CD14-positive monocyte (primary cell): ENCODE results near the gene RASSF7. TPM values are rescaled to one million over a fixed set of nuclear protein-coding genes. Genes with fewer than 3 reads are reported as not detected.

Source experiments
- DNase-seq, 3 donors: peaks; one replicate each; pipeline ENCODE4 v3.0.0-alpha.2; 2011 to 2022
- H2AFZ ChIP-seq: 2 replicates; pipeline ENCODE4 v1.6.0; 2012; ENCODE audit warnings: mild to moderate bottlenecking, low read depth, low read length, inconsistent platforms; ENCODE audit not compliant: insufficient read depth, poor library complexity, severe bottlenecking
- H3K27ac ChIP-seq, 2 donors: 1 replicate in 1 of 2; 2 replicates in 1 of 2; pipeline ENCODE4 v1.5.1; 2012 to 2013; ENCODE audit warnings: low read length in 2 of 2, control low read depth in 1 of 2, inconsistent platforms in 1 of 2, low read depth in 1 of 2, mild to moderate bottlenecking in 1 of 2
- H3K27me3 ChIP-seq, 2 donors: one replicate each; pipeline versions ENCODE4 v1.6.0 to v1.6.1; 2011 to 2013; ENCODE audit warnings: low read length in 2 of 2; ENCODE audit not compliant: control insufficient read depth in 2 of 2, insufficient read depth in 2 of 2
- H3K36me3 ChIP-seq, 2 donors: replicated peaks in 1 of 2; 1 replicate in 1 of 2; 2 replicates in 1 of 2; pipeline versions ENCODE4 v1.5.1 to v1.6.1; 2012 to 2013; ENCODE audit warnings: low read length in 2 of 2, control low read depth in 1 of 2, inconsistent platforms in 1 of 2, mild to moderate bottlenecking in 1 of 2; ENCODE audit not compliant: insufficient read depth in 2 of 2, control insufficient read depth in 1 of 2
- H3K4me1 ChIP-seq, 2 donors: 1 replicate in 1 of 2; 2 replicates in 1 of 2; pipeline versions ENCODE4 v1.5.1 to v1.6.1; 2012 to 2013; ENCODE audit warnings: low read length in 2 of 2, control low read depth in 1 of 2, inconsistent platforms in 1 of 2, mild to moderate bottlenecking in 1 of 2, moderate library complexity in 1 of 2; ENCODE audit not compliant: insufficient read depth in 2 of 2, control insufficient read depth in 1 of 2
- H3K4me2 ChIP-seq: replicated peaks from 2 replicates; pipeline ENCODE3; 2012; ENCODE audit warnings: low read length, moderate library complexity, mild to moderate bottlenecking; ENCODE audit not compliant: poor library complexity, severe bottlenecking; ENCODE audit errors: extremely low read depth
- H3K4me3 ChIP-seq, 3 experiments: fragments of 200-600 bp in 1 of 3; sonication (generic) in 1 of 3; replicated peaks in 1 of 3; 1 replicate in 2 of 3; 2 replicates in 1 of 3; pipeline ENCODE4 v1.5.1; 2011 to 2013; ENCODE audit warnings: low read length in 3 of 3, mild to moderate bottlenecking in 3 of 3, control low read depth in 2 of 3, low read depth in 2 of 3, inconsistent platforms in 1 of 3, moderate library complexity in 1 of 3
- H3K79me2 ChIP-seq: 2 replicates; pipeline ENCODE4 v1.6.0; 2012; ENCODE audit warnings: mild to moderate bottlenecking, control low read depth, inconsistent platforms, low read length, moderate library complexity; ENCODE audit not compliant: insufficient read depth
- H3K9ac ChIP-seq: 2 replicates; pipeline ENCODE4 v1.6.0; 2017; ENCODE audit warnings: low read length, mild to moderate bottlenecking; ENCODE audit not compliant: insufficient read depth, poor library complexity, severe bottlenecking
- H3K9me3 ChIP-seq, 2 donors: replicated peaks in 1 of 2; 1 replicate in 1 of 2; 2 replicates in 1 of 2; pipeline versions ENCODE4 v1.5.1 to v1.6.1; 2012 to 2013; ENCODE audit warnings: low read length in 2 of 2, control low read depth in 1 of 2; ENCODE audit not compliant: control insufficient read depth in 1 of 2, insufficient read depth in 1 of 2
- H4K20me1 ChIP-seq: 2 replicates; pipeline ENCODE4 v1.6.0; 2012; ENCODE audit warnings: mild to moderate bottlenecking, low read length, control low read depth, moderate library complexity; ENCODE audit not compliant: insufficient read depth
- H3K27ac Mint-ChIP-seq, 7 donors: one replicate each; pipeline ENCODE4 v1.8.0; 2020; ENCODE audit warnings: mild to moderate bottlenecking in 7 of 7, mixed read lengths in 7 of 7, moderate library complexity in 6 of 7, inconsistent platforms in 2 of 7
- H3K27me3 Mint-ChIP-seq, 3 donors: one replicate each; pipeline ENCODE4 v1.8.0; 2021 to 2022; ENCODE audit warnings: low read depth in 3 of 3, mild to moderate bottlenecking in 3 of 3, mixed read lengths in 3 of 3, moderate library complexity in 3 of 3, inconsistent platforms in 1 of 3
- H3K36me3 Mint-ChIP-seq, 2 donors: one replicate each; pipeline ENCODE4 v1.8.0; 2020; ENCODE audit warnings: mixed read lengths in 2 of 2, inconsistent platforms in 1 of 2, mild to moderate bottlenecking in 1 of 2
- H3K4me1 Mint-ChIP-seq: one replicate; pipeline ENCODE4 v1.8.0; 2020; ENCODE audit warnings: mild to moderate bottlenecking, mixed read lengths
- H3K4me3 Mint-ChIP-seq, 2 donors: one replicate each; pipeline ENCODE4 v1.8.0; 2020; ENCODE audit warnings: mild to moderate bottlenecking in 2 of 2, mixed read lengths in 2 of 2, moderate library complexity in 1 of 2
- H3K9me3 Mint-ChIP-seq, 7 donors: one replicate each; pipeline ENCODE4 v1.8.0; 2020 to 2022; ENCODE audit warnings: mixed read lengths in 7 of 7, mild to moderate bottlenecking in 6 of 7, moderate library complexity in 6 of 7, inconsistent platforms in 2 of 7
- CTCF ChIP-seq: fragments of 200-600 bp; IDR thresholded peaks from one replicate; pipeline ENCODE4 v1.8.0; 2022; ENCODE audit warnings: antibody characterized with exemption, mild to moderate bottlenecking
- WGBS: methylation state at CpG from one replicate; pipeline ENCODE4 v1.1.5; 2013; ENCODE audit warnings: missing lambda C conversion rate; ENCODE audit not compliant: insufficient coverage; 5-methylcytosine and 5-hydroxymethylcytosine counted together
- intact Hi-C, 2 donors: fragments of 100-400 bp; cut with micrococcal nuclease; formaldehyde crosslinking; loops; one replicate each; pipeline versions ENCODE4 v1.15.0 to v1.15.1; 2023
- polyA plus RNA-seq, 3 donors: library from polyadenylated mRNA; depleted of rRNA in 1 of 3; unstranded in 2 of 3; stranded (reverse) in 1 of 3; fragments of 300-500 nt in 2 of 3; fragments of >200 nt in 1 of 3; fragmentation: Illumina TruSeq in 2 of 3; gene quantifications; 1 replicate in 2 of 3; 2 replicates in 1 of 3; pipeline ENCODE4 v1.2.3, GENCODE V29; 2012 to 2021

The RASSF7 gene
- polyA plus RNA-seq, 3 donors = 10.0 to 26.5 (median 12.4) TPM

- intact Hi-C loops = no loop called here
- peaks cover 0 to 11% of the 10 kb centered on the region in 2 donors for H3K36me3 ChIP-seq
- peaks cover 16 to 49% (median 46%) of the 10 kb centered on the region in 3 donors for H3K27me3 Mint-ChIP-seq
- no peak for TF ChIP-seq CTCF
- peak overlapping the region; percentile 67 for H2AFZ ChIP-seq
- WGBS = 31% methylated on average over 40 of the region's 41 CpGs
- peak overlapping the region; percentile 66 to 85 for H3K4me3 Mint-ChIP-seq
- H4K20me1 ChIP-seq = peaks cover 8% of the 10 kb centered on the region
- H3K4me1 ChIP-seq = peaks cover 9 to 19% of the 10 kb centered on the region in 2 donors
- H3K36me3 Mint-ChIP-seq = peaks cover 5 to 12% of the 10 kb centered on the region in 2 donors
- no peak for DNase-seq
- H3K4me2 ChIP-seq = peak overlapping the region; percentile 89
- peak overlapping the region in 1 of 7 donors; percentile 21 for H3K27ac Mint-ChIP-seq
- no peak overlapping the region for H3K27ac ChIP-seq
- H3K4me3 ChIP-seq = peak overlapping the region in 1 of 3 experiments; percentile 73
- peaks cover 0 to 30% of the 10 kb centered on the region in 2 donors for H3K27me3 ChIP-seq
- H3K9me3 Mint-ChIP-seq = peaks cover 0 to 13% (median 0%) of the 10 kb centered on the region in 7 donors
- H3K4me1 Mint-ChIP-seq = peaks cover 8% of the 10 kb centered on the region
- H3K79me2 ChIP-seq = no peaks in the 10 kb centered on the region
- no peaks in the 10 kb centered on the region for H3K9me3 ChIP-seq
- H3K9ac ChIP-seq = no peak overlapping the region
Measured at GRCh38 chr11:567629-568292, 7.0 kb downstream of the RASSF7 start.

DNA sequence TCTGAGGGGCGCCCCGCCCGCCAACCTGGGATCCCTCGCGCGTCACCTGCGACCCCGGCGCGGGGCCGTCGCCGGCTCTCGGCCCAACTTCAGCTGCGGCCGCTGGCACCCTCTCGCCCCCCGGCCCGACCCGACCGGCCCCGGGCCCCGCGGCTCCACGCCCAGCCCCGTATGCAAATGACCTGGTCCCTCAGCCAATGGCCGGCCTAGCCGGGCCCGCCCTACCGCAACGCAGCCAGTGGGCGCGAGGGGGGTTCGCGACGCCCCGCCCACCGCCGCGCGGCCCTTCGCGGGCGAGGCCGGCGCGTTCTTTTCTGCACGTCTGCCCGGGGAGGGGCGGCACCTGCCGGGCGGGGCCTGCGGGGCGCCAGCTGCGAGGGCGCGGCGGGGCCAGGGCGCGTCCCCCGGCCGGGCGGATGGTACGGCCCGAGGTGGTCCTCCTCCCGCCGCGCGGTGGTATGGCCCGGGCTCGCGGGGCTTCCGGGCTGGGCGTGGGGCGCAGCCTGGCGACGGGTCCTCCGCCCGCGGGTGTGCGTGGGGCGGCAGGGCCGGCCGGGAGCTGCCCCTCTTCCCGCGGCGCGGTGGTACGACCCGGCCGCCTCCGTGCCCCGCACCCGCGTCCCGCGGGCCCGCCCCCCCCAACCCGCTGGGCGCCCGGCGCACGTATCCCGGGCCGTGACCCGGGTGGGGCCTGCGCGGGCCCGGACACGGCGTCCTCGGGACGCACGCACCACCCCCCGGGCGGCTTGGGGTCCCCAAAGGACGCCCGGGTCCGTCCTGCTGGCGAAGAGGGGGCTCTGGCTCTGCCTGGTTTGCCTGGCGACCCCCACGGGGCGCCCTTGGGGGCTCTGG, 7.8 kb downstream of the RASSF7 start:
- H3K4me3 Mint-ChIP-seq = peak overlapping the region; percentile 79 to 85
- H3K36me3 Mint-ChIP-seq = peaks cover 4 to 10% of the 10 kb centered on the region in 2 donors
- peaks cover 0 to 13% (median 0%) of the 10 kb centered on the region in 7 donors for H3K9me3 Mint-ChIP-seq
- TF ChIP-seq CTCF = no peak
- peaks cover 0 to 6% of the 10 kb centered on the region in 2 donors for H3K36me3 ChIP-seq
- peak; percentile 78 to 88 (median 88) for DNase-seq
- WGBS = under 1% methylated on average over 123 of the region's 123 CpGs
- intact Hi-C loops = no loop called here
- no peaks in the 10 kb centered on the region for H3K9me3 ChIP-seq
- peak overlapping the region; percentile 89 for H3K4me2 ChIP-seq
- peaks cover 5% of the 10 kb centered on the region for H4K20me1 ChIP-seq
- peaks cover 0 to 35% of the 10 kb centered on the region in 2 donors for H3K27me3 ChIP-seq
- peak overlapping the region; percentile 46 for H3K9ac ChIP-seq
- peaks cover 24 to 56% (median 50%) of the 10 kb centered on the region in 3 donors for H3K27me3 Mint-ChIP-seq
- H3K4me1 Mint-ChIP-seq = peaks cover 8% of the 10 kb centered on the region
- H3K79me2 ChIP-seq = no peaks in the 10 kb centered on the region
- H3K27ac Mint-ChIP-seq = no peak overlapping the region
- no peak overlapping the region for H3K27ac ChIP-seq
- H3K4me3 ChIP-seq = peak overlapping the region; percentile 25 to 73 (median 31)
- peaks cover 9 to 19% of the 10 kb centered on the region in 2 donors for H3K4me1 ChIP-seq
- peak overlapping the region; percentile 79 for H2AFZ ChIP-seq
